ENCODE data around the gene POLR3G. TPM values are rescaled to one million over a fixed set of nuclear protein-coding genes. Genes with fewer than 3 reads are reported as not detected.

The POLR3G gene
- 5.1 and 6.0 TPM in 2 replicates for total RNA-seq

GRCh38 chr5:90474235-90475107, at the start of gene POLR3G, which contains the start of gene MBLAC2:
Gene POLR3G, plus strand, starts transcription at chr5:90474864. Its CDS starts 10,704 bp downstream, at chr5:90485568.
Gene MBLAC2, minus strand, starts transcription at chr5:90474771. Its CDS starts 479 bp downstream, at chr5:90474292.
- intact Hi-C loops (cut with micrococcal nuclease) = loop anchor here (1.0 kb wide), 5 partner anchors 35 to 1745 kb away; partner anchors contain the start of genes CETN3 and LYSMD3

- intact Hi-C loops (cut with micrococcal nuclease) = loop anchor here (1.0 kb wide), 2 partner anchors 169 to 1705 kb away; no protein-coding TSS in a partner anchor
Measured at GRCh38 chr5:90434116-90434714, 40.4 kb upstream of the POLR3G start.

- intact Hi-C loops (cut with micrococcal nuclease) = no loop called here
Measured at GRCh38 chr5:90437663-90438062, 37.0 kb upstream of the POLR3G start.

GRCh38 chr5:90438100-90438499, 36.6 kb upstream of the POLR3G start:
- intact Hi-C loops (cut with micrococcal nuclease) = no loop called here

GRCh38 chr5:90440644-90441043, 34.0 kb upstream of the POLR3G start:
- intact Hi-C loops (cut with micrococcal nuclease) = no loop called here

GRCh38 chr5:90446961-90447360, 27.7 kb upstream of the POLR3G start:
- intact Hi-C loops (cut with micrococcal nuclease) = no loop called here

- intact Hi-C loops (cut with micrococcal nuclease) = no loop called here
Measured at GRCh38 chr5:90461288-90461687, 13.4 kb upstream of the POLR3G start.

GRCh38 chr5:90472783-90473395, 1.8 kb upstream of the POLR3G start:
- intact Hi-C loops (cut with micrococcal nuclease) = no loop called here

- intact Hi-C loops (cut with micrococcal nuclease) = loop anchor here (1.0 kb wide), 5 partner anchors 34 to 1744 kb away; partner anchors contain the start of genes CETN3 and LYSMD3
Measured at GRCh38 chr5:90473396-90474234, 1.0 kb upstream of the POLR3G start.

- intact Hi-C loops (cut with micrococcal nuclease) = no loop called here
Measured at GRCh38 chr5:90475436-90475980, 844 bp downstream of the POLR3G start.

GRCh38 chr5:90476391-90476790, 1.7 kb downstream of the POLR3G start:
- intact Hi-C loops (cut with micrococcal nuclease) = no loop called here

GRCh38 chr5:90477073-90477472, 2.4 kb downstream of the POLR3G start:
- intact Hi-C loops (cut with micrococcal nuclease) = no loop called here

- intact Hi-C loops (cut with micrococcal nuclease) = no loop called here
Measured at GRCh38 chr5:90477621-90478215, 3.1 kb downstream of the POLR3G start.

- intact Hi-C loops (cut with micrococcal nuclease) = no loop called here
Measured at GRCh38 chr5:90479611-90480385, 5.1 kb downstream of the POLR3G start.

- intact Hi-C loops (cut with micrococcal nuclease) = no loop called here
Measured at GRCh38 chr5:90480699-90481098, 6.0 kb downstream of the POLR3G start.

- intact Hi-C loops (cut with micrococcal nuclease) = no loop called here
Measured at GRCh38 chr5:90483206-90483605, 8.5 kb downstream of the POLR3G start.

GRCh38 chr5:90484540-90484939, 9.9 kb downstream of the POLR3G start:
- intact Hi-C loops (cut with micrococcal nuclease) = no loop called here

GRCh38 chr5:90488791-90489190, 14.1 kb downstream of the POLR3G start:
- intact Hi-C loops (cut with micrococcal nuclease) = no loop called here

- intact Hi-C loops (cut with micrococcal nuclease) = no loop called here
Measured at GRCh38 chr5:90494043-90494442, 19.4 kb downstream of the POLR3G start.

Data from T-helper 1 cell treated with Interleukin-12 subunit alpha and Interleukin-12 subunit beta and Interleukin-4 antibody, amounts not matched to agents 30 ng/mL and 1 ng/mL, for 36 hours (primary cell).